Neuronal stem cell (in vitro differentiated cells): ENCODE measurements around the gene MED7.
"Not testable (repeated sequence)": the region's sequence is repeated elsewhere in the genome, so short reads cannot be mapped to it uniquely, and the experiment has no call there.

ENCODE experiments used
- DNase-seq: peaks from one replicate; pipeline ENCODE4 v3.0.0-alpha.2; 2013; ENCODE audit warnings: low spot score
- H2AFZ ChIP-seq: one replicate; pipeline ENCODE4 v1.6.1; 2013; ENCODE audit warnings: mild to moderate bottlenecking, low read length, inconsistent platforms
- H2AK5ac ChIP-seq: 2 replicates; pipeline ENCODE4 v1.6.1; 2013; ENCODE audit warnings: low read depth, mild to moderate bottlenecking, inconsistent platforms, low read length, moderate library complexity, mixed read lengths
- H2BK120ac ChIP-seq: 2 replicates; pipeline ENCODE4 v1.6.1; 2013; ENCODE audit warnings: low read depth, mild to moderate bottlenecking, inconsistent platforms, low read length, moderate library complexity, mixed read lengths
- H2BK12ac ChIP-seq: one replicate; pipeline ENCODE4 v1.6.1; 2013; ENCODE audit warnings: low read length, inconsistent platforms
- H2BK15ac ChIP-seq: 2 replicates; pipeline ENCODE4 v1.6.1; 2013; ENCODE audit warnings: mild to moderate bottlenecking, low read length, inconsistent platforms, mixed read lengths
- H2BK5ac ChIP-seq: one replicate; pipeline ENCODE4 v1.6.1; 2013; ENCODE audit warnings: inconsistent platforms, mild to moderate bottlenecking, low read length, moderate library complexity
- H3K14ac ChIP-seq: one replicate; pipeline ENCODE4 v1.6.1; 2013; ENCODE audit warnings: low read length, inconsistent platforms
- H3K18ac ChIP-seq: 2 replicates; pipeline ENCODE4 v1.6.1; 2013; ENCODE audit warnings: low read length, inconsistent platforms
- H3K23ac ChIP-seq: 2 replicates; pipeline ENCODE4 v1.6.1; 2013; ENCODE audit warnings: low read depth, mild to moderate bottlenecking, mixed read lengths, low read length, inconsistent platforms; ENCODE audit not compliant: poor library complexity
- H3K27ac ChIP-seq: replicated peaks from 3 replicates; pipeline ENCODE4 v1.5.1; 2013; ENCODE audit warnings: low read length, inconsistent platforms
- H3K27me3 ChIP-seq, 3 experiments: 2 replicates each; pipeline ENCODE4 v1.6.1; 2013; ENCODE audit warnings: low read length in 3 of 3, mild to moderate bottlenecking in 2 of 3, inconsistent platforms in 1 of 3, low read depth in 1 of 3, mixed read lengths in 1 of 3, moderate library complexity in 1 of 3; ENCODE audit not compliant: control insufficient read depth in 3 of 3, insufficient read depth in 3 of 3
- H3K36me3 ChIP-seq, 2 donors: replicated peaks in 1 of 2; 2 replicates each; pipeline ENCODE4 v1.6.1; 2013; ENCODE audit warnings: low read length in 2 of 2; ENCODE audit not compliant: control insufficient read depth in 2 of 2, insufficient read depth in 2 of 2
- H3K4ac ChIP-seq: 2 replicates; pipeline ENCODE4 v1.6.1; 2013; ENCODE audit warnings: inconsistent platforms, mild to moderate bottlenecking, low read length, moderate library complexity
- H3K4me1 ChIP-seq, 2 donors: 1 replicate in 1 of 2; 2 replicates in 1 of 2; pipeline ENCODE4 v1.6.1; 2013; ENCODE audit warnings: low read length in 2 of 2, low read depth in 1 of 2; ENCODE audit not compliant: control insufficient read depth in 2 of 2, insufficient read depth in 1 of 2
- H3K4me2 ChIP-seq: one replicate; pipeline ENCODE4 v1.6.1; 2013; ENCODE audit warnings: mild to moderate bottlenecking, low read length, inconsistent platforms; ENCODE audit not compliant: insufficient read depth, poor library complexity, severe bottlenecking
- H3K4me3 ChIP-seq, 2 donors: 2 replicates each; pipeline ENCODE4 v1.5.1; 2013; ENCODE audit warnings: low read length in 2 of 2, mild to moderate bottlenecking in 2 of 2, inconsistent platforms in 1 of 2, moderate library complexity in 1 of 2
- H3K79me1 ChIP-seq: one replicate; pipeline ENCODE4 v1.6.1; 2013; ENCODE audit warnings: low read depth, mild to moderate bottlenecking, inconsistent platforms, low read length, moderate library complexity
- H3K9ac ChIP-seq: one replicate; pipeline ENCODE4 v1.6.1; 2013; ENCODE audit warnings: mild to moderate bottlenecking, low read depth, low read length, inconsistent platforms; ENCODE audit not compliant: poor library complexity
- H3K9me3 ChIP-seq, 2 donors: replicated peaks in 1 of 2; 2 replicates each; pipeline versions ENCODE3 to v1.6.1; 2013; ENCODE audit warnings: low read length in 2 of 2, mild to moderate bottlenecking in 2 of 2, inconsistent platforms in 1 of 2, low read depth in 1 of 2, mixed read lengths in 1 of 2, moderate library complexity in 1 of 2; ENCODE audit not compliant: control insufficient read depth in 2 of 2, insufficient read depth in 1 of 2
- H4K8ac ChIP-seq: one replicate; pipeline ENCODE4 v1.6.1; 2013; ENCODE audit warnings: low read depth, mild to moderate bottlenecking, inconsistent platforms, low read length, moderate library complexity
- H4K91ac ChIP-seq: one replicate; pipeline ENCODE4 v1.6.1; 2013; ENCODE audit warnings: low read length, low read depth, mild to moderate bottlenecking, inconsistent platforms; ENCODE audit not compliant: poor library complexity
- WGBS, 2 donors: extraction: QIAGEN DNeasy Blood & Tissue Kit; methylation state at CpG; one replicate each; pipeline ENCODE4 v1.1.7; 2013; ENCODE audit warnings: missing lambda C conversion rate in 2 of 2, mixed read lengths in 1 of 2; ENCODE audit not compliant: insufficient read length in 2 of 2, insufficient replicate concordance in 1 of 2; ENCODE audit errors: extremely low coverage in 2 of 2; 5-methylcytosine and 5-hydroxymethylcytosine counted together

Gene MED7

DNA sequence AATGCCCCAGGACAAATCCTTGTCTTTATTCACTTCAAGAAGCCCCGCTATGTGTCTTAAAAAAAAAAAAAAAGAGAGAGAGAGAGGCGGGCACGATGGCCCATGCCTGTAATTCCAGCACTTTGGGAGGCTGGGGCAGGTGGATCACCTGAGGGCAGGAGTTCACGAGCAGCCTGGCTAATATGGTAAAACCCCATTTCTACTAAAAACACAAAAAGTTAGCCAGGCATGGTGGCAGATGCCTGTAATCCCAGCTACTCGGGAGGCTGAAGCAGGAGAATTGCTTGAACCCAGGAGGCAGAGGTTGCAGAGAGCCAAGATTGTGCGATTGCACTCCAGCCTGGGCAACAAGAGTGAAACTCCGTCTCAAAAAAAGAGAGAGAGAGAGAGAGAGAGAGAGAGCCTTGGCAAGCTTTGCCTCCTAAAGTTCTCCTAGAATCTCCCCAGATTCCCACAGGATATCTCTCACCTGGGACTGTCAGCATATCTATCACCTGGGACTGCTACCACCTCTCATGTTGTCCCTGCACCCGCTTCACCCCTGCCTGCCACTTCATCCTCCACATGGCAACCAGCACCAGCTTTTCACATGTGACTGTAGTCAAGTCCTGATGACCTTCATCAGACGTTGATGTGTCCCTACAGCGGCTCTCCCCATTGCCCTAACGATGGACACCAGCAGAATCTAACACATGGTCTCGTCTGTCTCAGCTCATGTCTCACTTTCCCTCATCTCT is 43.8 kb upstream of the MED7 start:
- WGBS, 2 donors: no CpG with 5 or more reads among the region's 12 CpGs
- Histone ChIP-seq H2BK15ac (no peak overlapping the region), H2AK5ac (no peak overlapping the region)

DNA sequence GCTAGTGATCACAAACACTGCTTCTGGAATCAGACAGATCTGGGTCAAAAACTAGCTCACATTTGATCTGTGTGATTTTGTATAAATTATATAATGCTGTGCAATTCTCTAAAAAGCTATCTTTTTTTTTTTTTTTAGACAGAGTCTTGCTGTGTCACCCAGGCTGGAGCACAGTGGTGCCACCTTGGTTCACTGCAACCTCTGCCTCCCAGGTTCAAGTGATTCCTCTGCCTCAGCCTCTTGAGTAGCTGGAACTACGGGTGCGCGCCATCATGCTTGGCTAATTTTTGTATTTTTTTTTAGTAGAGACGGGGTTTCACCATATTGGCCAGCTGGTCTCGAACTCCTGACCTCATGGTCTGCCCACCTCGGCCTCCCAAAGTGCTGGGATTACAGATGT is 42.5 kb upstream of the MED7 start:
- not testable (repeated sequence) for H3K4me2 ChIP-seq, H3K9ac ChIP-seq, H2BK12ac ChIP-seq, H3K4me1 ChIP-seq, H3K9me3 ChIP-seq, H3K14ac ChIP-seq, H2BK5ac ChIP-seq, H2AK5ac ChIP-seq, H3K23ac ChIP-seq, H3K79me1 ChIP-seq, H3K18ac ChIP-seq, H2AFZ ChIP-seq, H4K91ac ChIP-seq, H3K4ac ChIP-seq, H4K8ac ChIP-seq, H2BK15ac ChIP-seq, H2BK120ac ChIP-seq, H3K36me3 ChIP-seq, H3K27ac ChIP-seq, H3K4me3 ChIP-seq, DNase-seq
- H3K27me3 ChIP-seq: peaks cover 0 to 12% (median 0%) of the 10 kb centered on the region in 3 experiments
- WGBS, 2 donors: no CpG with 5 or more reads among the region's 6 CpGs

More for the DNA sequence above, 43.8 kb upstream of the MED7 start:
- Histone ChIP-seq H3K9me3 (no peaks in the 10 kb centered on the region), H3K4me3 (no peak overlapping the region), H3K36me3 (no peaks in the 10 kb centered on the region), H3K4me2 (no peak overlapping the region), H3K23ac (no peak overlapping the region), H3K27ac (no peak overlapping the region), H3K14ac (no peak overlapping the region), H3K4me1 (no peaks in the 10 kb centered on the region), H2AFZ (no peak overlapping the region), H2BK120ac (no peak overlapping the region), H2BK5ac (no peak overlapping the region), H4K91ac (no peak overlapping the region), H2BK12ac (no peak overlapping the region), H3K27me3 (peaks cover 0 to 6% (median 0%) of the 10 kb centered on the region in 3 experiments), H3K4ac (no peak overlapping the region), H3K18ac (no peak overlapping the region), H3K79me1 (no peaks in the 10 kb centered on the region), H4K8ac (no peak overlapping the region), H3K9ac (no peak overlapping the region)
- DNase-seq: no peak

DNA sequence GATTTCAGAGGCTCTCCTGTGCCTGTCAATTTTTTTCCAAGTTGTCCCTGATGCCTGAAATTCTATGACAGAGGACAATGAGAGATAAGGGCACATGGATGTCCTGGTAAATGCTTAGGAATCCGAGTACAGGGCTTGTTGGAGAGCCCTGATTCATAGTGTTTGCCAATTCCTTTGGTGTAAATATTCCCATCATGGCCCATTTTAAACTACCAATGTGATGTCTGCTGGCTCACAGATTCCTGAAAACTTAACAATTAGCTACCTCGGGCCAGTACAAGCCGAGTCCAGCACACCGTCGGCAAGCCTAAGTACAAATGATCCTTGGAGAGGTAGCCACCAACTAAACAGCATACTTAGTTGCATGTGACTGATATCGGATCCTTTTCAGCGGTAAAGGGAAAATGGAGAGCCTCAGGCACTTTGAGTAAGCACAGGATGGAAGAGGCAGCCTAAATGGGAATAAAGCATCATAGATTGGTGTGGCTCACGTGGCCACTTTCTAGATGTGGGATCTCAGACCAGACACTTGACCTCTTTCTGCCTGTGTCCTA is 41.5 kb upstream of the MED7 start:
- no CpG with 5 or more reads among the region's 8 CpGs for WGBS, 2 donors

DNA sequence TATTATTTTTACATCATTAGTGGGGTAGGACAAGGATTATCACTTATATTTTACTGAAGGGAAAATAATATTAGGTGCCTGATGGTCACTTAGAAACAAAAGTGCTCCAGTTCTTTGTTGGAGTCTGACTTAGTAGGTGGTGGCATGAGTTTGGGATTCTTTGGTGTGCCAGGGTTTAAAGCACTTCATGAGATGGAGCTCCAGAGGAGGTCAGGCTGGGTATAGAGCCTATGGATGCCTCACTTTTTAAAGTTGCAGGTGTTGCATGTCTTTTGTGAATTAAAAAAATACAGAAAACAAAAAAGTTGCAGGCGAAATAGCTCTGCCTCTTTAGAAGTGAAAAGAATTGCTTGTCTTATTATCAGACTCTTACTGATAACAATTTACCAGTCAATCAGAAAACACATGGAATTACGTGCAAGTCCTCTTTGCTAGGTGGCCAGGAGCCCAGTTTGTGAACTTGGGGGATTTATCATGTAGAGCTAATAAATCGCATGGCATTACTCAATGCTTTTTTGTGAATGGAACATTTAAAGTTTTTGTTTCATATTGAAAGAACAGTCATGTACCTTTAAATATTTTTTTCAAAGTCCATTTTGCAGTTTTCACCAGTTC is 39.6 kb upstream of the MED7 start:
- no CpG with 5 or more reads among the region's 3 CpGs for WGBS, 2 donors

More for the DNA sequence above, 41.5 kb upstream of the MED7 start:
- no peak overlapping the region for H3K18ac ChIP-seq
- H3K79me1 ChIP-seq: no peaks in the 10 kb centered on the region
- H2BK120ac ChIP-seq: no peak overlapping the region
- no peak overlapping the region for H2AK5ac ChIP-seq
- H3K9ac ChIP-seq: no peak overlapping the region
- no peak for DNase-seq
- H3K9me3 ChIP-seq: no peaks in the 10 kb centered on the region
- no peak overlapping the region for H3K4me2 ChIP-seq
- no peak overlapping the region for H2BK12ac ChIP-seq
- H4K8ac ChIP-seq: no peak overlapping the region
- no peak overlapping the region for H3K27ac ChIP-seq
- no peak overlapping the region for H2AFZ ChIP-seq
- H3K23ac ChIP-seq: no peak overlapping the region
- H2BK5ac ChIP-seq: no peak overlapping the region
- no peaks in the 10 kb centered on the region for H3K4me1 ChIP-seq
- no peaks in the 10 kb centered on the region for H3K36me3 ChIP-seq
- H3K4ac ChIP-seq: no peak overlapping the region
- H3K4me3 ChIP-seq: no peak overlapping the region
- no peak overlapping the region for H2BK15ac ChIP-seq
- no peak overlapping the region for H3K14ac ChIP-seq
- H3K27me3 ChIP-seq: peaks cover 0 to 11% (median 1%) of the 10 kb centered on the region in 3 experiments
- H4K91ac ChIP-seq: no peak overlapping the region

More for the DNA sequence above, 39.6 kb upstream of the MED7 start:
- H2BK5ac ChIP-seq: no peak overlapping the region
- no peak overlapping the region for H4K8ac ChIP-seq
- no peaks in the 10 kb centered on the region for H3K4me1 ChIP-seq
- H2BK15ac ChIP-seq: no peak overlapping the region
- no peak overlapping the region for H3K4ac ChIP-seq
- H3K4me2 ChIP-seq: no peak overlapping the region
- H3K36me3 ChIP-seq: no peaks in the 10 kb centered on the region
- H3K79me1 ChIP-seq: no peaks in the 10 kb centered on the region
- no peak overlapping the region for H2AFZ ChIP-seq
- H3K27me3 ChIP-seq: peaks cover 0 to 12% (median 1%) of the 10 kb centered on the region in 3 experiments
- H4K91ac ChIP-seq: no peak overlapping the region
- no peak overlapping the region for H3K14ac ChIP-seq
- H3K27ac ChIP-seq: no peak overlapping the region
- no peak overlapping the region for H3K9ac ChIP-seq
- H3K23ac ChIP-seq: no peak overlapping the region
- no peak overlapping the region for H3K4me3 ChIP-seq
- no peak for DNase-seq
- H2BK120ac ChIP-seq: no peak overlapping the region
- no peaks in the 10 kb centered on the region for H3K9me3 ChIP-seq
- no peak overlapping the region for H3K18ac ChIP-seq
- H2AK5ac ChIP-seq: no peak overlapping the region
- no peak overlapping the region for H2BK12ac ChIP-seq
